ENCODE data around the gene CDC42EP4. TPM values are rescaled to one million over a fixed set of nuclear protein-coding genes. Genes with fewer than 3 reads are reported as not detected.

The CDC42EP4 gene
- polyA plus RNA-seq, 2 donors, result 15.7 to 20.0 TPM

GRCh38 chr17:73278465-73279453 is 33.0 kb downstream of the CDC42EP4 start:
- H3K4me1 ChIP-seq (ENCODE audit: control insufficient read depth in 2 of 2, insufficient read depth in 2 of 2, low read length in 1 of 2), result peaks cover 4 to 12% of the 10 kb centered on the region in 2 donors
- H3K27me3 ChIP-seq (ENCODE audit: control insufficient read depth in 1 of 2, insufficient read depth in 2 of 2, low read length in 2 of 2), result no peaks in the 10 kb centered on the region
- H3K27ac ChIP-seq (ENCODE audit: low read depth in 2 of 2, low read length in 1 of 2), result peak overlapping the region; percentile 45 to 71
- H3K36me3 ChIP-seq (ENCODE audit: control insufficient read depth in 2 of 2, insufficient read depth in 2 of 2, low read length in 1 of 2), result peaks cover 4% of the 10 kb centered on the region in 2 donors
- no peaks in the 10 kb centered on the region for H3K9me3 ChIP-seq (ENCODE audit: control insufficient read depth in 2 of 2, insufficient read depth in 1 of 2, low read depth in 1 of 2, low read length in 1 of 2)
- H3K4me3 ChIP-seq (ENCODE audit: low read depth in 1 of 2, low read length in 2 of 2), result no peak overlapping the region
- WGBS, 2 donors, result 35 to 45% methylated on average over 14 of the region's 14 CpGs

- Histone ChIP-seq H3K4me1 (ENCODE audit: control insufficient read depth in 2 of 2, insufficient read depth in 2 of 2, low read length in 1 of 2) (peaks cover 4 to 12% of the 10 kb centered on the region in 2 donors), H3K9me3 (ENCODE audit: control insufficient read depth in 2 of 2, insufficient read depth in 1 of 2, low read depth in 1 of 2, low read length in 1 of 2) (no peaks in the 10 kb centered on the region), H3K36me3 (ENCODE audit: control insufficient read depth in 2 of 2, insufficient read depth in 2 of 2, low read length in 1 of 2) (peaks cover 4% of the 10 kb centered on the region in 2 donors), H3K27me3 (ENCODE audit: control insufficient read depth in 1 of 2, insufficient read depth in 2 of 2, low read length in 2 of 2) (no peaks in the 10 kb centered on the region), H3K4me3 (ENCODE audit: low read depth in 1 of 2, low read length in 2 of 2) (no peak overlapping the region), H3K27ac (ENCODE audit: low read depth in 2 of 2, low read length in 1 of 2) (peak overlapping the region in 1 of 2 donors; percentile 53)
- 31 to 35% methylated on average over 7 of the region's 7 CpGs for WGBS, 2 donors
These were observed 33.7 kb downstream of the CDC42EP4 start for GRCh38 chr17:73278049-73278464.

- Histone ChIP-seq H3K4me1 (ENCODE audit: control insufficient read depth in 2 of 2, insufficient read depth in 2 of 2, low read length in 1 of 2) (peaks cover 4 to 7% of the 10 kb centered on the region in 2 donors), H3K4me3 (ENCODE audit: low read depth in 1 of 2, low read length in 2 of 2) (no peak overlapping the region), H3K9me3 (ENCODE audit: control insufficient read depth in 2 of 2, insufficient read depth in 1 of 2, low read depth in 1 of 2, low read length in 1 of 2) (no peaks in the 10 kb centered on the region), H3K27ac (ENCODE audit: low read depth in 2 of 2, low read length in 1 of 2) (no peak overlapping the region), H3K36me3 (ENCODE audit: control insufficient read depth in 2 of 2, insufficient read depth in 2 of 2, low read length in 1 of 2) (no peaks in the 10 kb centered on the region), H3K27me3 (ENCODE audit: control insufficient read depth in 1 of 2, insufficient read depth in 2 of 2, low read length in 2 of 2) (no peaks in the 10 kb centered on the region)
- WGBS, 2 donors, result 94 to 95% methylated on average over 4 of the region's 4 CpGs
These were observed 37.3 kb downstream of the CDC42EP4 start for GRCh38 chr17:73274490-73274889.

GRCh38 chr17:73272906-73273218 is 38.9 kb downstream of the CDC42EP4 start:
- Histone ChIP-seq H3K36me3 (ENCODE audit: control insufficient read depth in 2 of 2, insufficient read depth in 2 of 2, low read length in 1 of 2) (no peaks in the 10 kb centered on the region), H3K4me3 (ENCODE audit: low read depth in 1 of 2, low read length in 2 of 2) (no peak overlapping the region), H3K27me3 (ENCODE audit: control insufficient read depth in 1 of 2, insufficient read depth in 2 of 2, low read length in 2 of 2) (no peaks in the 10 kb centered on the region), H3K4me1 (ENCODE audit: control insufficient read depth in 2 of 2, insufficient read depth in 2 of 2, low read length in 1 of 2) (peaks cover 0 to under 1% of the 10 kb centered on the region in 2 donors), H3K9me3 (ENCODE audit: control insufficient read depth in 2 of 2, insufficient read depth in 1 of 2, low read depth in 1 of 2, low read length in 1 of 2) (no peaks in the 10 kb centered on the region), H3K27ac (ENCODE audit: low read depth in 2 of 2, low read length in 1 of 2) (no peak overlapping the region)
- WGBS, 2 donors, result 79 to 83% methylated on average over 8 of the region's 8 CpGs

- Histone ChIP-seq H3K4me3 (ENCODE audit: low read depth in 1 of 2, low read length in 2 of 2) (no peak overlapping the region), H3K36me3 (ENCODE audit: control insufficient read depth in 2 of 2, insufficient read depth in 2 of 2, low read length in 1 of 2) (no peaks in the 10 kb centered on the region), H3K27ac (ENCODE audit: low read depth in 2 of 2, low read length in 1 of 2) (no peak overlapping the region), H3K4me1 (ENCODE audit: control insufficient read depth in 2 of 2, insufficient read depth in 2 of 2, low read length in 1 of 2) (peaks cover 0 to 2% of the 10 kb centered on the region in 2 donors), H3K9me3 (ENCODE audit: control insufficient read depth in 2 of 2, insufficient read depth in 1 of 2, low read depth in 1 of 2, low read length in 1 of 2) (no peaks in the 10 kb centered on the region), H3K27me3 (ENCODE audit: control insufficient read depth in 1 of 2, insufficient read depth in 2 of 2, low read length in 2 of 2) (no peaks in the 10 kb centered on the region)
- WGBS, 2 donors, result 62 to 77% methylated on average over 9 of the region's 9 CpGs
These were observed 40.7 kb downstream of the CDC42EP4 start for GRCh38 chr17:73271072-73271471.

GRCh38 chr17:73269791-73270190 is 42.0 kb downstream of the CDC42EP4 start:
- Histone ChIP-seq H3K9me3 (ENCODE audit: control insufficient read depth in 2 of 2, insufficient read depth in 1 of 2, low read depth in 1 of 2, low read length in 1 of 2) (no peaks in the 10 kb centered on the region), H3K4me1 (ENCODE audit: control insufficient read depth in 2 of 2, insufficient read depth in 2 of 2, low read length in 1 of 2) (peaks cover 0 to 2% of the 10 kb centered on the region in 2 donors), H3K27me3 (ENCODE audit: control insufficient read depth in 1 of 2, insufficient read depth in 2 of 2, low read length in 2 of 2) (no peaks in the 10 kb centered on the region), H3K27ac (ENCODE audit: low read depth in 2 of 2, low read length in 1 of 2) (no peak overlapping the region), H3K4me3 (ENCODE audit: low read depth in 1 of 2, low read length in 2 of 2) (no peak overlapping the region), H3K36me3 (ENCODE audit: control insufficient read depth in 2 of 2, insufficient read depth in 2 of 2, low read length in 1 of 2) (no peaks in the 10 kb centered on the region)
- WGBS, 2 donors, result 0 to 94% methylated on average over 1 of the region's 1 CpG

DNA sequence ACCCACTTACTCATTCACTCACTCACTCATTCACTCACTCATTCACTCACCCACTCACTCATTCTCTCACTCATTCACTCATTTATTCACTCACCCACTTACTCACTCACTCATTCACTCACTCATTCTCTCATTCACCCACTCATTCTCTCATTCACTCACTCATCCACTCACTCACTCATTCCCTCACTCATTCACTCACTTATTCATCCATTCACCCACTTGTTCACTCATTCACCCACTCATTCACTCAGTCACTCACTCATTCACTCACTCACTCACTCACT is 42.5 kb downstream of the CDC42EP4 start:
- Histone ChIP-seq H3K27me3 (ENCODE audit: control insufficient read depth in 1 of 2, insufficient read depth in 2 of 2, low read length in 2 of 2) (no peaks in the 10 kb centered on the region), H3K36me3 (ENCODE audit: control insufficient read depth in 2 of 2, insufficient read depth in 2 of 2, low read length in 1 of 2) (no peaks in the 10 kb centered on the region), H3K9me3 (ENCODE audit: control insufficient read depth in 2 of 2, insufficient read depth in 1 of 2, low read depth in 1 of 2, low read length in 1 of 2) (no peaks in the 10 kb centered on the region), H3K27ac (ENCODE audit: low read depth in 2 of 2, low read length in 1 of 2) (no peak overlapping the region), H3K4me1 (ENCODE audit: control insufficient read depth in 2 of 2, insufficient read depth in 2 of 2, low read length in 1 of 2) (peaks cover 0 to 2% of the 10 kb centered on the region in 2 donors), H3K4me3 (ENCODE audit: low read depth in 1 of 2, low read length in 2 of 2) (no peak overlapping the region)

DNA sequence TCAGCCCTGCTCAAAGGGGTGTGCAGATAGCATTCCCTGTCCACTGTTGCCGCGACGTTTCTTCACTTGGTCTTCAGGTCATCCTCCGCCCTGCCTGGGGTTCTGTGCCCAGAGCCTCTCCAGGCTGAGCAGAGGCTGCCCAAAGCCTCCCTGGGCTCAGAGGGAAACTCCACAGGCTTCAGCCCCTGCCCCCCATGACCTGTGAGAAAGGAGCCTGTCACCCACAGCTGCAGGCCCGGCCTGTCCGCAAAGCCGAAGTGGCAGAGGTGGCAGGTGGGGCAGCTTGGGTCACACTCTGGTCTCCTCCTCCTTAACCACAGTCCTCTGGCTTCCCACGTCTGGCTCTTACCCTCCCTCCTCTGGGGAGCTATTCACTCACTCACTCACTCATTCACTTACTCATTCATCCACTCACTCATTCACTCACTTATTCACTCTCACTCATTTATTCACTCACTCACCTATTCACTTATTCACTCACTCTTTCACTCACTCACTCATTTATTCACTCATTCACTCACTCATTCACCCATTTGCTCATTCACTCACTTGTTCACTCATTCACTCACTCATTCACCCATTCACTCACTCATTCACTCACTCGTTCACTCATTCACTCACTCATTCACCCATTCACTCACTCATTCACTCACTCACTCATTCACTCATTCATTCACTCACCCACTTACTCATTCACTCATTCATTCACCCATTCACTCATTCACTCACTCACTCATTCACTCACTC is 43.0 kb downstream of the CDC42EP4 start:
- no peaks in the 10 kb centered on the region for H3K36me3 ChIP-seq (ENCODE audit: control insufficient read depth in 2 of 2, insufficient read depth in 2 of 2, low read length in 1 of 2)
- H3K4me3 ChIP-seq (ENCODE audit: low read depth in 1 of 2, low read length in 2 of 2), result no peak overlapping the region
- peaks cover 0 to 2% of the 10 kb centered on the region in 2 donors for H3K4me1 ChIP-seq (ENCODE audit: control insufficient read depth in 2 of 2, insufficient read depth in 2 of 2, low read length in 1 of 2)
- no peaks in the 10 kb centered on the region for H3K9me3 ChIP-seq (ENCODE audit: control insufficient read depth in 2 of 2, insufficient read depth in 1 of 2, low read depth in 1 of 2, low read length in 1 of 2)
- H3K27ac ChIP-seq (ENCODE audit: low read depth in 2 of 2, low read length in 1 of 2), result no peak overlapping the region
- H3K27me3 ChIP-seq (ENCODE audit: control insufficient read depth in 1 of 2, insufficient read depth in 2 of 2, low read length in 2 of 2), result no peaks in the 10 kb centered on the region
- WGBS, 2 donors, result 77 to 88% methylated on average over 9 of the region's 9 CpGs

DNA sequence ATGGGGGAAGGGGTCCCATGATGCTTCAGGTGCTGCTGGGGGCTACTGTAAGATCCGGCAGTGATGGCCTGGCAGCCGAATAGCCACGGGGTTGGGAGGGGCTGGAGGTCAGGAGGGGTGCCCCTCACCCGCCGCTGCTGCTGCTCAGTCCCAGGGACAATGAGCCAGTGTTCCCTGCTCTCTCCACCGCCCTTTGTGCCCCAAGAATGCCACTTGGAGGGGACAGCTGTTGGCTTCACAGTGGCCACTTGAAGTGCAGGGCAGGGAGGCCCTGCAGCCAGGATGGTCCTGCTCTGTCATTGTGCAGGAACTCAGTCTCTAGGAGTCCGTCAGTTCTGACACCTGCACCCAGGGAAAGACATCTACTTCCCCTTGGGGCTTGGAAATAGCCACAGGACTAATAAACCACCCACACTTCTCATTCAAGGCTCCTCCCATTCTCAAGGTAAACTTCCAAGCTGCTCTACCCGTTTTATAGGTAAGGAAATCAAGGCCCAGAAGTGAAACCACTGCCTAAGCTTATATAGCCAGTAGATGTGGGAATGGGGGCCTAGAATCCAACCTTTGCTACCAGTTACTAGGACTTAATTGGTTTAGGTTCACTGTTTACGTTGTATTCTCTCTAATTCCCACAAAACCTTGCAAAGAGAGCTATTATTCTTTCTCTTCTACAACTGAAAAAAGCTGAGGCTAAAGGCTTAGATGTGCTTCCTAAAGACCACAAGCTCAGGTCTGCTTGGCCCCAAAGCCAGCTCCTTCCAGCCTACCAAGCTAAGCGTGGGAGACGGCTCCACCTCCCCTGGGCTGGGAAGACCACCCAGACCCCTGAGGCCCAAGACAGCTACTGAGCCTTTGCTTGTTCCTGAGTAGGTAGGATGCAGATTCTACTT is 43.9 kb downstream of the CDC42EP4 start:
- H3K36me3 ChIP-seq (ENCODE audit: control insufficient read depth in 2 of 2, insufficient read depth in 2 of 2, low read length in 1 of 2), result no peaks in the 10 kb centered on the region
- no peaks in the 10 kb centered on the region for H3K9me3 ChIP-seq (ENCODE audit: control insufficient read depth in 2 of 2, insufficient read depth in 1 of 2, low read depth in 1 of 2, low read length in 1 of 2)
- H3K27ac ChIP-seq (ENCODE audit: low read depth in 2 of 2, low read length in 1 of 2), result no peak overlapping the region
- peaks cover 0 to 2% of the 10 kb centered on the region in 2 donors for H3K4me1 ChIP-seq (ENCODE audit: control insufficient read depth in 2 of 2, insufficient read depth in 2 of 2, low read length in 1 of 2)
- no peak overlapping the region for H3K4me3 ChIP-seq (ENCODE audit: low read depth in 1 of 2, low read length in 2 of 2)
- no peaks in the 10 kb centered on the region for H3K27me3 ChIP-seq (ENCODE audit: control insufficient read depth in 1 of 2, insufficient read depth in 2 of 2, low read length in 2 of 2)
- WGBS, 2 donors, result 68 to 73% methylated on average over 11 of the region's 11 CpGs

Measured in esophagus (tissue), 2 donors.